IMR-90 (cell line): ENCODE results near the gene FGF3.

ENCODE experiments used
- CTCF ChIP-seq: conservative IDR thresholded peaks from 2 replicates; pipeline ENCODE4 v1.5.1; 2012; ENCODE audit warnings: mild to moderate bottlenecking, low read depth, low read length, improper control_type of control experiment
- RCOR1 ChIP-seq: IDR thresholded peaks from 2 replicates; pipeline ENCODE4 v1.6.1; 2012; ENCODE audit warnings: mild to moderate bottlenecking, low read length, improper control_type of control experiment; ENCODE audit not compliant: insufficient replicate concordance
- SMC3 ChIP-seq: fragments of 150-350 bp; IDR thresholded peaks from 2 replicates; pipeline ENCODE4 v1.6.1; 2016; ENCODE audit warnings: low read depth, mild to moderate bottlenecking, antibody characterized with exemption, low read length, moderate library complexity

GRCh38 chr11:69760319-69760718 is 58.9 kb downstream of the FGF3 start:
- TF ChIP-seq CTCF (no peak), SMC3 (no peak), RCOR1 (no peak)
